Glutamatergic neuron (in vitro differentiated cells): ENCODE results near the gene CYP2E1. TPM values are rescaled to one million over a fixed set of nuclear protein-coding genes. Genes with fewer than 3 reads are reported as not detected.

Source experiments
- DNase-seq: peaks from one replicate; pipeline ENCODE4 v3.0.0; 2022
- H3K27ac Mint-ChIP-seq: one replicate; pipeline ENCODE4 v1.8.0; 2020; ENCODE audit warnings: mild to moderate bottlenecking, mixed read lengths, inconsistent platforms; ENCODE audit not compliant: unreplicated experiment
- H3K27me3 Mint-ChIP-seq: one replicate; pipeline ENCODE4 v1.8.0; 2020; ENCODE audit warnings: mild to moderate bottlenecking, moderate library complexity, mixed read lengths, inconsistent platforms; ENCODE audit not compliant: unreplicated experiment
- H3K36me3 Mint-ChIP-seq: one replicate; pipeline ENCODE4 v1.8.0; 2020; ENCODE audit warnings: mild to moderate bottlenecking, mixed read lengths, inconsistent platforms; ENCODE audit not compliant: unreplicated experiment
- H3K4me1 Mint-ChIP-seq: one replicate; pipeline ENCODE4 v1.8.0; 2020; ENCODE audit warnings: mild to moderate bottlenecking, low read depth, mixed read lengths, inconsistent platforms; ENCODE audit not compliant: unreplicated experiment
- H3K4me3 Mint-ChIP-seq: one replicate; pipeline ENCODE4 v1.8.0; 2020; ENCODE audit warnings: mild to moderate bottlenecking, mixed read lengths, inconsistent platforms; ENCODE audit not compliant: unreplicated experiment
- H3K9me3 Mint-ChIP-seq: one replicate; pipeline ENCODE4 v1.8.0; 2020; ENCODE audit warnings: mild to moderate bottlenecking, moderate library complexity, mixed read lengths, inconsistent platforms; ENCODE audit not compliant: unreplicated experiment
- CTCF ChIP-seq: fragments of 200-600 bp; sonication (generic); IDR thresholded peaks from one replicate; pipeline ENCODE4 v1.5.0; 2021; ENCODE audit not compliant: partially characterized antibody, unreplicated experiment
- total RNA-seq: library from RNA; stranded (reverse); fragmentation: NEBNext Ultra II Directional; extraction: Animal tissue kit (Norgen Biotek cat#: 25700); gene quantifications from one replicate; pipeline ENCODE4 v1.2.1, GENCODE V29; 2021; ENCODE audit not compliant: unreplicated experiment

The CYP2E1 gene
- total RNA-seq, 1 donor from 2014 or later = 7.1 TPM

GRCh38 chr10:133528845-133529575 is 1.8 kb downstream of the CYP2E1 start:
- Mint-ChIP-seq H3K27me3 (peaks cover 14% of the 10 kb centered on the region), H3K36me3 (no peaks in the 10 kb centered on the region), H3K4me1 (peaks cover 2% of the 10 kb centered on the region), H3K27ac (no peak overlapping the region), H3K9me3 (peaks cover 6% of the 10 kb centered on the region), H3K4me3 (peak overlapping the region; percentile 90)
- DNase-seq = peak; percentile 66
- TF ChIP-seq CTCF = no peak

- no peak for DNase-seq
- H3K27ac Mint-ChIP-seq = peak overlapping the region; percentile 72
- peaks cover 6% of the 10 kb centered on the region for H3K9me3 Mint-ChIP-seq
- peaks cover 2% of the 10 kb centered on the region for H3K4me1 Mint-ChIP-seq
- peak overlapping the region; percentile 90 for H3K4me3 Mint-ChIP-seq
- TF ChIP-seq CTCF = no peak
- no peaks in the 10 kb centered on the region for H3K36me3 Mint-ChIP-seq
- H3K27me3 Mint-ChIP-seq = peaks cover 14% of the 10 kb centered on the region
Measured at GRCh38 chr10:133529576-133529946, 2.4 kb downstream of the CYP2E1 start.

DNA sequence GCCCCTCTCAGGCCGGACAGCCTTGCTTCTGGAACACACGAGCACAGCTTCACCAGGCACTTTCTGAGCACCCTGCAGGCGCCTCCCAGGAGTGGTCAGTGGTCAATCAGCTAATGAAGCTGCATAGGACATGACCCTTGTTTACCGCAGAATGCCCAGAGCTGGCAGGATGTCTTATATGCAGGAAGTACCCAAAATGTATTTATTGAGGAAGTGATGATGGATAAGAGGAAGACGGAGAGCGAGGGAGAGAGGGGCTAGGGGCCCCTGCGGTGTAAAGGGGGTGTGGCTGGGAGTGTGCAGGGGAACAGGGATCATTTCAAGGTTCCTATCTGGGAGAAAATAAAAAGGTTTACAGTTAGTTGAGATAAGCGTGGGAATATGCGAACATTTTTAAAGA is 3.3 kb downstream of the CYP2E1 start:
- TF ChIP-seq CTCF = no peak
- H3K4me1 Mint-ChIP-seq = peaks cover 2% of the 10 kb centered on the region
- DNase-seq = no peak
- H3K36me3 Mint-ChIP-seq = no peaks in the 10 kb centered on the region
- peaks cover 14% of the 10 kb centered on the region for H3K27me3 Mint-ChIP-seq
- H3K9me3 Mint-ChIP-seq = peaks cover 6% of the 10 kb centered on the region
- H3K27ac Mint-ChIP-seq = no peak overlapping the region
- H3K4me3 Mint-ChIP-seq = no peak overlapping the region

DNA sequence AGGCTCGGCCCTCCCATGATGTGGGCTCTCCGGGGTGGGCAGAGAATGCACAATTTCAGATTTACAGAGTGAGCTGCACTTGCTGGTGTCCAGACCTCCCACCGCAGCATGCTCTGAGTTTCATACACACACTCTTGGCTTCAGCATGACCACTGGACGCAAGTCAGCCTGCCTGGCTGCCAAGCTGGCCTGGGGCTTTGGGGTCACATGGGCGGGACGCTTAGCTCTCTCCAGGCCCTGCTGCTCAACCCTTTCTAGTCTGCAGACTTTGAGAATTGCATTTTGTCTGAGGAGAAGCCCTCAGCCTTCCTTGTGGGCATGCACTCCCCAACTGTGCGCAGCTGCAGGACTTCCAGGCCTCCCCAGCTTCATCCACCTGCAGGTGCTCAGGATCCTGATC is 5.7 kb downstream of the CYP2E1 start:
- Mint-ChIP-seq H3K27ac (no peak overlapping the region), H3K36me3 (no peaks in the 10 kb centered on the region), H3K9me3 (peaks cover 4% of the 10 kb centered on the region), H3K27me3 (peaks cover 10% of the 10 kb centered on the region), H3K4me1 (peaks cover 2% of the 10 kb centered on the region), H3K4me3 (no peak overlapping the region)
- no peak for TF ChIP-seq CTCF
- no peak for DNase-seq

GRCh38 chr10:133534417-133534816 is 7.3 kb downstream of the CYP2E1 start:
- DNase-seq = no peak
- Mint-ChIP-seq H3K36me3 (no peaks in the 10 kb centered on the region), H3K27me3 (peaks cover 6% of the 10 kb centered on the region), H3K4me3 (no peak overlapping the region), H3K27ac (no peak overlapping the region), H3K9me3 (peaks cover 2% of the 10 kb centered on the region), H3K4me1 (peaks cover 2% of the 10 kb centered on the region)
- no peak for TF ChIP-seq CTCF
